Mucosa of gallbladder (tissue), 1 donor: ENCODE results near the gene LILRB1. TPM values are rescaled to one million over a fixed set of nuclear protein-coding genes. Genes with fewer than 3 reads are reported as not detected.
"Not testable (repeated sequence)": the region's sequence is repeated elsewhere in the genome, so short reads cannot be mapped to it uniquely, and the experiment has no call there.

ENCODE experiments used
- DNase-seq: peaks from one replicate; pipeline ENCODE4 v3.0.0-alpha.2; 2020; ENCODE audit warnings: low spot score
- total RNA-seq: library from RNA; stranded (reverse); gene quantifications from one replicate; pipeline ENCODE4 v1.2.1, GENCODE V29; 2021
- donor health status: DM: no; HTN: no; CAD: no.

The LILRB1 gene
- total RNA-seq, 1 donor from 2014 or later, result 11.4 TPM

- not testable (repeated sequence) for DNase-seq
These were observed 5.2 kb upstream of the LILRB1 start for GRCh38 chr19:54624934-54625730.

GRCh38 chr19:54626757-54627156 is 3.5 kb upstream of the LILRB1 start:
- no peak for DNase-seq

DNA sequence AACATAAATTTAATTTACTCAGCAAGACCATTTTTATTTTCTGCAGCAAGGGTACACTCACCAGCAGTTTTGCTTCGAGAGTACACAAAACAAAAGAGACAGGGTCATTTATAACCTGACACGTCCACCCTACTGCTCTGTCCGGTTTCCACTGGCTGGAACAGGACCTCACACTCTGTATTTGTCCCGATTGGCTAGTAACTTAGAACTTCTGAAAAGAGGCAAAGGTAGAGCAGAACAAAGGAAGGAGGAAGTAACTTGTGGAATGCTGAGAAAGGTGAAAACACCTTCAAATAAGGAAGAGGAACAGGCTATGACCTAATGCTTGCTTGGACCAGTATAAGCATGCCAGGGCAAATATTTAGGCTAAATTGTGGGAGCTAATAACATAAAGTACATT is 2.4 kb upstream of the LILRB1 start:
- peak; percentile 26 for DNase-seq

GRCh38 chr19:54630782-54631181 is 498 bp downstream of the LILRB1 start:
- no peak for DNase-seq

DNA sequence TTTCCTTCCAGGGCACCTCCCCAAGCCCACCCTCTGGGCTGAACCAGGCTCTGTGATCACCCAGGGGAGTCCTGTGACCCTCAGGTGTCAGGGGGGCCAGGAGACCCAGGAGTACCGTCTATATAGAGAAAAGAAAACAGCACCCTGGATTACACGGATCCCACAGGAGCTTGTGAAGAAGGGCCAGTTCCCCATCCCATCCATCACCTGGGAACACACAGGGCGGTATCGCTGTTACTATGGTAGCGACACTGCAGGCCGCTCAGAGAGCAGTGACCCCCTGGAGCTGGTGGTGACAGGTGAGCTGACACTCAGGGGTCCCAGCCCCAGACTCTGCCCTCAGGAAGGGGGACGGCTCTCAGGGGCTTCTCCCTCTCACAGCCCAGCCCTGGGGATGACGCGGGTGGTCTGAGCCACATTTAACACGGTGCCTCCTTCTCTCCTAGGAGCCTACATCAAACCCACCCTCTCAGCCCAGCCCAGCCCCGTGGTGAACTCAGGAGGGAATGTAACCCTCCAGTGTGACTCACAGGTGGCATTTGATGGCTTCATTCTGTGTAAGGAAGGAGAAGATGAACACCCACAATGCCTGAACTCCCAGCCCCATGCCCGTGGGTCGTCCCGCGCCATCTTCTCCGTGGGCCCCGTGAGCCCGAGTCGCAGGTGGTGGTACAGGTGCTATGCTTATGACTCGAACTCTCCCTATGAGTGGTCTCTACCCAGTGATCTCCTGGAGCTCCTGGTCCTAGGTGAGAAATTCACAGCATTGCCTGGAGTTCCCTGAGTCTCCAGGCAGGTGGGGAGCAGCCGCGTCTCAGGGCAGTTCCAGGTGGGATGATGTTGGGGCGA is 1.4 kb downstream of the LILRB1 start:
- not testable (repeated sequence) for DNase-seq

DNA sequence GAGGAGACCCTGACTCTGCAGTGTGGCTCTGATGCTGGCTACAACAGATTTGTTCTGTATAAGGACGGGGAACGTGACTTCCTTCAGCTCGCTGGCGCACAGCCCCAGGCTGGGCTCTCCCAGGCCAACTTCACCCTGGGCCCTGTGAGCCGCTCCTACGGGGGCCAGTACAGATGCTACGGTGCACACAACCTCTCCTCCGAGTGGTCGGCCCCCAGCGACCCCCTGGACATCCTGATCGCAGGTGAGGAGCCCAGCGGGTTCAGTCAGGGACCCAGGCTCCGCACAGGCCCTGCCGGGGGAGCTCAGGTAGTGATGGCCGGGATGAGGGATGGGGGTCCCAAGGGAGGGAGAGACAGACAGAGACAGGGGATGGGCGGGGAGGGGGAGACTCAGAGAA is 2.2 kb downstream of the LILRB1 start:
- DNase-seq, result not testable (repeated sequence)

GRCh38 chr19:54633401-54633800 is 3.1 kb downstream of the LILRB1 start:
- no peak for DNase-seq

DNA sequence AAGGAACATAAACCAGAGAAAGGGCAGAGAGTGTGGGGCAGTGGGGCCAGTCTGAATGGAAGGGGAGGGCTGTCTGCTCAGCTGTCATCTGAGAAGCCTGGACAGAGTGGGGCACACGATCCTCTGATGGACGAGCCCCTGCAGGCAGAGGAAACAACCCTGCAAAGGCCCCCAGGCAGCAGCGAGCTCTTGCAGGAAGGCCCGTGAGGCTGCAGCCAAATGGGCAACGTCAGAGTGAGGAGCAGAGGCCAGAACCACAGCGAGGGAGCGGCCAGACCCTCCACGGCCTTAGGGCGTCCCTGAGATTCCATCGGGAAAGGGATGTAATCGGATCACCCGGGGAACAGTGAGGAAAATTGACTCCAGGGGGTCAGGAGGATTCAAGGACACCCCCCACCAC is 5.8 kb downstream of the LILRB1 start:
- not testable (repeated sequence) for DNase-seq

DNA sequence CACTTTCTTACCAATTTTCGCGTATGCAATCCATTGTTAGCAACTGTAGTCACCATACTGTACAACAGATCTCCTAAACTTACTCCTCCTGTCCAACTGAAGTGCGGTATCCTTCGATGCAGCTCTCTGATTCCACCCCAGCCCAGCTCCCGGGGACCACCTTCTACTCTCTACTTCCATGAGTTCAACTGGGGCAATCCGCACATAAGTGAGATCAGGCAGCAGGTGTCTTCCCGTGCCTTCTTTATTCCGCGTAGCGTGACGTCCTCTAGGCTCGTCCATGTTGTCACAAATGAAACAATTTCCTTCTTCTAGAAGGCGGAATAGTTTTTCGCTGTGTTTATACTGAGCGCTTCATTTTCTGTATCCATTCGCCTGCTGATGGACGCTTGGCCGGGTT is 8.4 kb downstream of the LILRB1 start:
- DNase-seq, result no peak

GRCh38 chr19:54642953-54643352 is 12.7 kb downstream of the LILRB1 start:
- DNase-seq, result not testable (repeated sequence)

DNA sequence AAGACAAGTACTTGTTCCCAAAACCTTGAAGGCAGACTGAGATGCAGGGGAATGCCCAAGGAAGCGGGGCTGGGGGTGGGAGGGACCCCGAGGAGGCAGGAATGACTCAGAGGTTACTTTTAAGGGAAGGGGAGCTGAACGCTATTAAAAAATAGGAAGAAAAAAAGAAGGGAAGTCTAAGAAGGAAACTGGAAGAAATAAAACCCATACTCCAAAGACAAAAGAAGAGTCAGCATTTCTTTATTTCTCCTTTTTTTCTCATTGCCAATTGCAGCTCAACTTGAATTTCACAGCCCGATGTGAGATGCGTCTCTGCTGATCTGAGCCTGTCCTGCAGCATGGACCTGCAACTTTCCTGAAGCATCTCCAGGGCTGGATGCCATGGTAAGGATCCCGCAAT is 13.3 kb downstream of the LILRB1 start:
- not testable (repeated sequence) for DNase-seq

- DNase-seq, result peak; percentile 30
These were observed 13.8 kb downstream of the LILRB1 start for GRCh38 chr19:54644056-54644455.

- DNase-seq, result no peak
These were observed 16.1 kb downstream of the LILRB1 start for GRCh38 chr19:54646331-54646841.

GRCh38 chr19:54648129-54648528 is 17.8 kb downstream of the LILRB1 start:
- no peak for DNase-seq

DNA sequence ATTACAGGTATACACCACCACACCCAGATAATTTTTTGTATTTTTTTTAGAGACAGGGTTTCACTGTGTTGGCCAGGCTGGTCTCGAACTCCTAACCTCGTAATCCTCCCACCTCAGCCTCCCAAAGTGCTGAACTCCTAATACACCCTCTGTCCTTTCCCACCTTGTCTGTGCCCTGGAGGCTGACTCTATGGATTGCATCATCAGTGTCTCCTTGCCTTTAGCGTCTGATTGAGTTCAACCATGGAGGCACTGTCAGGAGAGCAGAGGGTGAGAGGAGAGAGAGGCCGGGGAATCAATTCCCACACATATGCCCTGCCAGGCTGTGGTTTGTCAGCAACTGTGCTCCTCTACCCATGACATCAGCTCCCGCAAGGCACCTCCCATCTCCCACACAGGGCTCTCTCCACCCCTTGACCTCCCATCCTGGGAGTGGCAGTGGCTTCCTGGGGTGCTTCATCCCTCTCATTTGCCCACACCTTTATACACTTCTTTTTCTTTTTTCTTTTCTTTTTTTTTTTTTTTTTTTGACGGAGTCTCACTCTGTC is 19.9 kb downstream of the LILRB1 start:
- no peak for DNase-seq

DNA sequence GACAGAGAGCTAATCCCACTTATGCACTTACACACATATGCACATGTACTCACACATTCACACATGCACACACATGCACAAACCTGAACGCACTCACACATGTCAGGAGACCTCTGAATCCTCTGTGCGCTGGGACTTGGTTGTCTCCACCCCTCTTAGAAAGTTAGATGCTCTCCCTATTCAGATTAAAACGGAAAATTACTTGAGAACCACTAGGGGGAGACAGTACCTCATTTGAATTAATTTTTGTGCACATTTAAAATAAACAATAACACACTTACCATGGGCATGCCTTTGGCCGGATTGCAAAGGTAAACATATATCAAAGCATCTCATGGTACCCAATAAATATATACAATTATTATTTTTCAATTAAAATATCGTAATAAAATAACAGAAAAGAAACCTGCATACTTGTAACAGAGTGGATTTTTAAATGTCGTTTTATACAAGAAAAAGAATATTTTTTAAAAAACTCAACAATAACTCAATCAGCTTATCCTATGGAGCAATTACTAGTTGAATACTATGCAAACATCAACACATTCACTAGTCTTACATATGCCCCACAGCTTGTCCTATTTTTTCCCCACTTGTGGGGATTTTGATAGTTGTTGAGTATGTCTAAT is 23.0 kb downstream of the LILRB1 start:
- no peak for DNase-seq

- DNase-seq, result no peak
These were observed 24.4 kb downstream of the LILRB1 start for GRCh38 chr19:54654447-54655321.

DNA sequence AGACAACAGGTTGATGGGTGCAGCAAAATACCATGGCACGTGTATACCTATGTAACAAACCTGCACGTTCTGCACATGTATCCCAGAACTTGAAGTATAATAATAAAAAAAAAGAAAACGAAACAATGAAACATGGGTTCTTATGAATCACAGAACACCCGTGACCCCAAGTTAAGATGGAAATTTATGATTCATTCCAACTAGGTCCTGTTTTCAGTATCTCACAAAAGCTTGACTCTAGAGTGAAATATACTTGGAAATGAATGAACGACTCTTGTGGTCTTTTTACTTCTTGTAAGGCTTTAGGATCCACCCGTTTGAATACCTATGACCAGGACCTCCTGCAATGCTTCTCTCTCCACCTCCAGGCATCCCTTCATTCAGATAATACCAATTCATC is 29.0 kb downstream of the LILRB1 start:
- no peak for DNase-seq

DNA sequence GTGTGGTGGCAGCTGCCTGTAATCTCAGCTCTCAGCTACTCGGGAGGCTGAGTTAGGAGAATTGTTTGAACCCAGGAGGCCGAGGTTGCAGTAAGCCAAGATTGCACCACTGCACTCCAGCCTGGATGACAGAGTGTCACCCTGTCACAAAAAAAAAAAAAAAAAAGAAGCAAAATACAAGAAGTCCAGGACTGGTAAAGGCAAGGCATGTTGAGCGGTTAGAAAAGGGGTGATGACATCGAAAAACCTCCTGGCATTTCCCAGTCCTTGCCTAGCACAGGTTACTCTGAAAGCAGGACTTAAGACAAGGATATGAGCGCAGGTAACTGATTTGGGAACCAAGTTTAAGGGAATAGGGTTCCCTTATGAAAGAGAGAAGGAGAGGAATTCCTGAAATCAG is 30.0 kb downstream of the LILRB1 start:
- no peak for DNase-seq

GRCh38 chr19:54660964-54661363 is 30.7 kb downstream of the LILRB1 start:
- DNase-seq, result no peak
